Hippocampal formation (tissue), 2 donors: ENCODE measurements around the gene SYTL2.

Experiments
- DNase-seq, 2 donors: peaks; one replicate each; lab custom pipeline; 2025; lab: John Stamatoyannopoulos, UW

SYTL2 gene

DNA sequence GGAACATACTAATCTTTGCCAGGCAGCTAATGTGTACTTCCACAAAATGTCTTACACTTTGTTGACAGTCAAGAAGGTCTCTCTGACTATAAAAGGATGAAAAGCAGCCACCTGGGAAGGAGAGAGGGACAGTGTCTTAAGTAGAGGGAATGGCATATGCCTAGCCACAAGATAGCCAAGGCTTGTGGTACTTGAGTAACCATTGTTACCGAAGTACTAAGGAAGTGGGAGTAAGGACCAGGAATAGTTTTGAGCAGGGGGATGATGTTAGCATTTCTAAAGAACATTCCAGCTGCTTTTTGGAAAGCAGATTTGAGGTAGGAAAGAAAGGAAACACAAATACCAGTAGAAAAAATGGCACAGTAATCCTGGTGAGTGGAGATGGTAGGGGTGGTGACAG, 159.8 kb downstream of the SYTL2 start:
- DNase-seq = no peak

DNA sequence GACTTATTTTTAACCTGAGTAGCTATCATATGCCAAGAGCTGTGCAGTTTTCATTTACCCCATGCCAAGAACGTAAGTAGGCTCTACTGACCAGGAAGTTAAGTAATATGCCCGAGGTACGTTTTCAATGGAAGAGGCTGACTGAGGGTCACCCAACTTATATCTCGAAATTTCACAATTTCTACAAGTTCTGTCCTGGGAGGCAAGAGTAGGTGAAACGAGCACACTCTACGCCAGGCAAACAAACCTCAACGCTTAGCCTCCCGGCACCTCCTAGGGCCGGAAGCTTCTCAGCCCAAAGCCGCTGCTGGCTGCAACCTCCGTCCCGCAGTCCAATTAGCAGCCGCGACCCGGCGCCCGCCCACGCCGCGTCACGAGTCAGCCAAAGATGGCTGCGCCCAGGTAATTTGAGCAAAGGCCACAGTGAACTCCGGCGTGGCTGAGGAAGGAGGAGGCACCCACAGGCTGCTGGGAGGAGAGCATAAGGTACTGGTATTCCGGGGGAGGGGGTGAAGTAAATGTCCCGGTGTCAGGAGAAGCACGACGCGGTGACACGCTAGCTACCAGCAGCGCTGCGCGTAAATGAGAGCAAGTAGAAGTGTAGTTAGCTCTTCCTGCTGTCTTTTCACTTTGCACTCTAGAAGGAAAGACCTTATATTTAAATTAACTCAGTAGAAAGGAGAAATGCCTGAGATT, 163.2 kb downstream of the SYTL2 start, which contains the start of gene TMEM126A:
Gene TMEM126A (plus strand): TSS at position 364 of the 696 bp plus-strand sequence. CDS start 2,289 bp downstream, outside the sequence.
- peak; percentile 85 to 86 for DNase-seq

DNA sequence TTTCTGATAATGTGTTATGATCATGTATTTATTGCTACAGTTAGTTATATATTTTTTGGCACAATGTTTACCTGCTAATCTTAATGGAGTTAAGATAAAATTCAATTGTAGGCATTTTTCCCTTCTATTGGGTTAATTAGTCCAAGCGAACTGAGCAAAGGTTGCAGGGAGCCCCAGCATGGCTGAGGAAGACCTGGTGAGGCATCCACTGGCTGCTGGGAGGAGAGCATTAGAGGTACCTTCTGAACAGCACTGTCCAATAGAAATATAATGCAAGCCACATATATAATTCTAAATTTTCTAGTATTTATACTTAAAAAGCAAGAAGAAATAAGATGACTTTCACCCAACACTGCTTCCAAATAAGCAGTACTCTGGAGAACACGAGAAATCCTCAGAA, 163.9 kb downstream of the SYTL2 start:
- DNase-seq = no peak
